Mucosa of rectum (tissue), 2 donors: Measurements from ENCODE around the gene CCDC200.
"Not testable (repeated sequence)": the region's sequence is repeated elsewhere in the genome, so short reads cannot be mapped to it uniquely, and the experiment has no call there.

Experiments used
- H3K27ac ChIP-seq, 2 donors: one replicate each; pipeline ENCODE4 v1.7.0; 2013; ENCODE audit warnings: inconsistent platforms in 2 of 2, low read depth in 2 of 2, low read length in 2 of 2
- H3K27me3 ChIP-seq, 2 donors: one replicate each; pipeline ENCODE4 v1.7.0; 2013; ENCODE audit warnings: low read length in 2 of 2; ENCODE audit not compliant: control insufficient read depth in 2 of 2, insufficient read depth in 2 of 2
- H3K36me3 ChIP-seq, 2 donors: one replicate each; pipeline ENCODE4 v1.7.0; 2013; ENCODE audit warnings: low read length in 2 of 2; ENCODE audit not compliant: control insufficient read depth in 2 of 2, insufficient read depth in 2 of 2
- H3K4me1 ChIP-seq, 2 donors: one replicate each; pipeline ENCODE4 v1.7.0; 2013; ENCODE audit warnings: low read length in 2 of 2, mild to moderate bottlenecking in 1 of 2; ENCODE audit not compliant: control insufficient read depth in 2 of 2, insufficient read depth in 2 of 2
- H3K4me3 ChIP-seq, 2 donors: one replicate each; pipeline ENCODE4 v1.7.0; 2013; ENCODE audit warnings: low read length in 2 of 2
- H3K9ac ChIP-seq, 2 donors: one replicate each; pipeline ENCODE4 v1.7.0; 2013; ENCODE audit warnings: low read length in 2 of 2, low read depth in 1 of 2, mild to moderate bottlenecking in 1 of 2
- H3K9me3 ChIP-seq, 2 donors: one replicate each; pipeline ENCODE4 v1.7.0; 2013; ENCODE audit warnings: low read length in 2 of 2; ENCODE audit not compliant: control insufficient read depth in 2 of 2
- donor health status: healthy.
- donor health status: Normal muscosa, but diverticular disease.

The CCDC200 gene

GRCh38 chr17:43228020-43228782 lies at the start of gene CCDC200:
TSS of gene CCDC200 (minus strand) at chr17:43228623. CDS start at chr17:43228554, 69 bp downstream.
- H3K27me3 ChIP-seq, H3K27ac ChIP-seq, H3K4me1 ChIP-seq, H3K9ac ChIP-seq, H3K4me3 ChIP-seq, H3K36me3 ChIP-seq, H3K9me3 ChIP-seq: not testable (repeated sequence)

GRCh38 chr17:43272914-43273313 lies 44.5 kb upstream of the CCDC200 start:
- H3K9me3 ChIP-seq, H3K9ac ChIP-seq, H3K4me1 ChIP-seq, H3K36me3 ChIP-seq, H3K27me3 ChIP-seq, H3K27ac ChIP-seq, H3K4me3 ChIP-seq: not testable (repeated sequence)

GRCh38 chr17:43272483-43272882 lies 44.1 kb upstream of the CCDC200 start:
- H3K9ac ChIP-seq, H3K36me3 ChIP-seq, H3K4me3 ChIP-seq: not testable (repeated sequence)

GRCh38 chr17:43270552-43271504 lies 42.4 kb upstream of the CCDC200 start:
- H3K27ac ChIP-seq, H3K36me3 ChIP-seq, H3K9ac ChIP-seq, H3K4me1 ChIP-seq, H3K4me3 ChIP-seq, H3K27me3 ChIP-seq, H3K9me3 ChIP-seq: not testable (repeated sequence)

More at GRCh38 chr17:43272483-43272882, 44.1 kb upstream of the CCDC200 start:
- not testable (repeated sequence) for H3K27ac ChIP-seq, H3K27me3 ChIP-seq, H3K9me3 ChIP-seq, H3K4me1 ChIP-seq

- not testable (repeated sequence) for H3K4me1 ChIP-seq, H3K4me3 ChIP-seq, H3K9me3 ChIP-seq, H3K27ac ChIP-seq, H3K27me3 ChIP-seq, H3K36me3 ChIP-seq, H3K9ac ChIP-seq
These were observed 18.0 kb upstream of the CCDC200 start for GRCh38 chr17:43246456-43246855.

GRCh38 chr17:43240596-43241352 lies 12.4 kb upstream of the CCDC200 start:
- not testable (repeated sequence) for H3K9ac ChIP-seq, H3K36me3 ChIP-seq, H3K4me1 ChIP-seq, H3K27ac ChIP-seq, H3K9me3 ChIP-seq, H3K4me3 ChIP-seq, H3K27me3 ChIP-seq

- not testable (repeated sequence) for H3K9me3 ChIP-seq, H3K9ac ChIP-seq, H3K4me3 ChIP-seq, H3K4me1 ChIP-seq, H3K36me3 ChIP-seq, H3K27ac ChIP-seq, H3K27me3 ChIP-seq
These were observed 11.2 kb upstream of the CCDC200 start for GRCh38 chr17:43239597-43239996.

GRCh38 chr17:43233877-43234276 lies 5.5 kb upstream of the CCDC200 start, which contains the start of gene RNU2-1:
TSS of gene RNU2-1 (minus strand) at chr17:43233977.
- H3K9me3 ChIP-seq, H3K36me3 ChIP-seq, H3K9ac ChIP-seq, H3K27ac ChIP-seq, H3K27me3 ChIP-seq, H3K4me3 ChIP-seq, H3K4me1 ChIP-seq: not testable (repeated sequence)

- not testable (repeated sequence) for H3K9ac ChIP-seq, H3K27ac ChIP-seq, H3K9me3 ChIP-seq, H3K27me3 ChIP-seq, H3K4me3 ChIP-seq, H3K36me3 ChIP-seq, H3K4me1 ChIP-seq
These were observed 4.8 kb upstream of the CCDC200 start for GRCh38 chr17:43233263-43233662.
